ENCODE results near the gene COL27A1.

The COL27A1 gene

DNA sequence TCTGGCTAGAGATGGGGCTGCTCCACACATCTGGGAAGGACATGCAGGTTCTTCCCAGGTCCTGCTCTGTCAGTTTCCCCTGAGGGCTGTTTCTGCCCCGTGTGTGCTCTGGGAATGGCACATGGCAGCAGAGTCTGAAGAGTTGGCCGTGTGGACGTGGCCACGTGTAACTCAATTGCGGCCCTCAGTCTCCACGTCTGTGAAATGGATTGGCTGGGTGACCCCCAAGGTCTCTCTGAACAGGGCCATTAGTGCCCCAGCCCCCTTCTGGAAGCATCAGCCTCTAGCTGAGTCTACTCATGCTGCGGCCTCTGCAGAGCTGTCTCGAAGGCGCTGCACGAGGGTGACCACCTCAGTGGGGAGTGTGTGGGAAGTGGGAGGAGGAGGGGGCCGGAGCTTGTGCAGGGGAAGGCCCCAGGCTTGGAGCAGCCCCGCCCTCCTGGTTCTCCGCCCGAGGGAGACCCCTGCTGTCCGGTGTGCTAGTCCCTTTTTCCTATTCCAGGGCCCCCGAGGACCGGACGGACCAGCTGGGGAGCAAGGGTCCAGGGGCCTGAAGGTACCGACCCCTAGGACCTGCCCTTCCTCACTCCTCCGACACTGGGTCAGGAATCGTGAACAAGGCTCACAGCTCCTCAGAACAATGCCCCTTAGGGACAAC, 108.6 kb downstream of the COL27A1 start:
- H3K4me1 Mint-ChIP-seq (ENCODE audit: low read depth): no peaks in the 10 kb centered on the region
- DNase-seq: no peak
- H3K9me3 Mint-ChIP-seq: no peaks in the 10 kb centered on the region
- H3K27ac Mint-ChIP-seq: no peak overlapping the region
- no peaks in the 10 kb centered on the region for H3K36me3 Mint-ChIP-seq (ENCODE audit: low read depth)
- peaks cover 4% of the 10 kb centered on the region for H3K27me3 Mint-ChIP-seq
- no peak overlapping the region for H3K4me3 Mint-ChIP-seq

DNA sequence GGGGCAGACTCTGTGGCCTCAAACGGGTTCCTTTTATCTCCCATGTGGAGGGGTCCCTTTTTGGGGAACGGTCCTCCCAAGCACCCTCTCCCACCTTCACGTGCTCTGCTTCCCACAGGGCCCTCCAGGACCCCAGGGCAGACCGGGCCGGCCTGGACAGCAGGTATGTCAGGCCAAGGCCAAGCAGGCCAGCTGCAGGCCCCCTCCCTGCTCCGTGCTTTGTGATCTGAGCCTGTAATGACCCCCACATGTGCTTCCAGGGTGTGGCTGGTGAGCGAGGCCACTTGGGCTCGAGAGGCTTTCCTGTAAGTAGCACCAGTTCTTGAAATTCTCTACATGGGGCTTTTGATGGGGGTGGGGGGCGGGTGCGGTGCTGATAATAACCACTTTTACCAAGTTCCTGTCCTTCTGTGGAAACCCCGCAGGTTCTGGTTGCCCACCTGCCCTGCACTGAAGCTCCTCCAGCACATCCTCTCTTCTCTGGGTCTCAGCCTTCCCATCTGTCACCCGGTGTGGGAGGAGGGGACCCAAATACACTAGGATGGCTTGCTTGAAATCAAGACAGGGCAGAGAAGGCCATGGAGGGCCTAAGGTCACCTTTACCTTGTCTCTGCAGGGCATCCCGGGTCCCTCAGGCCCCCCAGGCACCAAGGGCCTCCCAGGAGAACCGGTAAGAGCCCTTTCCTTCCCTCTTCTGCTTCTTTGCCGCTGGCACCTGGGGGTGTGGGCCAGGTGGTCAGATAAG, 109.6 kb downstream of the COL27A1 start:
- DNase-seq: no peak
- Mint-ChIP-seq H3K27ac (no peak overlapping the region), H3K36me3 (ENCODE audit: low read depth) (no peaks in the 10 kb centered on the region), H3K27me3 (peaks cover 4% of the 10 kb centered on the region), H3K4me1 (ENCODE audit: low read depth) (no peaks in the 10 kb centered on the region), H3K4me3 (no peak overlapping the region), H3K9me3 (no peaks in the 10 kb centered on the region)

DNA sequence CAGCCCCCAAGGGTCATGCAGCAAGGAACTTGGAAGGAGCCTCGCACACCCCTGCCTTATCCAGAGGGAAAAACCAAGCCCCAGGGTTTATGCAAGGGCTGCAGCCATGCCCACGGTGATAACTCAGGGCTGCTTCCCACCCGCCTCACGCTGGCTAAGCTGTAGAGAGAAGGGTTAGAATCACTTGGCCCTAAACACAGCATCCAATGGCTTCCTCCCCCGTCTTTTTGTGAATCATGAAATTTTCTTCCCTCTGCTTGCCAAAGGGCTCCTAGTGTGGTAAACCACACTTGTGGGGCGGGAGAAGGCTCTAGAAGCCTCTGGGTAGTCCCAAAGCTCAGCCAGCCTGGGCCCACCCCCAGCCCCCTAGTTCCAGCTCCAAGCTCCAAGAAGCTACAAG, 111.6 kb downstream of the COL27A1 start:
- no peaks in the 10 kb centered on the region for H3K9me3 Mint-ChIP-seq
- DNase-seq: no peak
- no peak overlapping the region for H3K27ac Mint-ChIP-seq
- H3K4me1 Mint-ChIP-seq (ENCODE audit: low read depth): no peaks in the 10 kb centered on the region
- no peaks in the 10 kb centered on the region for H3K36me3 Mint-ChIP-seq (ENCODE audit: low read depth)
- no peak overlapping the region for H3K4me3 Mint-ChIP-seq
- peaks cover 4% of the 10 kb centered on the region for H3K27me3 Mint-ChIP-seq

DNA sequence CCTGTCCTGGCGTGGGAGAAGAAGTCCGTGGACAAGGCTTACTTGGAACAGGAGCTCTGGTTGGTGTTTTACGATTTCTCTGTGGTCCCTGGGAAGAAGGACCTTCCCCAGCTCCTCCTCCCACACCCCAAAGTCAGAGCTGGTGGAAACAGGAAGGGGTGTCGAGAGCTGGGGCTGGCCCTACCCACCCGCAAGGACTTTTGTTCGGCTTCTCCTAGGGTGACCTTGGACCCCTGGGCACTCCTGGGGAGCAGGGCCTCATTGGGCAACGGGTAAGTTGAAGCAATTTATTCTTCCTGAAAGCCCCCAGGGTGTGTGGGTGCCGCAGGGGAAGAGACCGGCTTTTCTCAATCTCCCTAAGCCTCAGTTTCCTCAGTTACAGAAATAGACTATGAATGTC, 113.7 kb downstream of the COL27A1 start:
- DNase-seq: no peak
- Mint-ChIP-seq H3K4me3 (no peak overlapping the region), H3K4me1 (ENCODE audit: low read depth) (no peaks in the 10 kb centered on the region), H3K36me3 (ENCODE audit: low read depth) (no peaks in the 10 kb centered on the region), H3K27ac (no peak overlapping the region), H3K9me3 (no peaks in the 10 kb centered on the region), H3K27me3 (peaks cover 4% of the 10 kb centered on the region)

DNA sequence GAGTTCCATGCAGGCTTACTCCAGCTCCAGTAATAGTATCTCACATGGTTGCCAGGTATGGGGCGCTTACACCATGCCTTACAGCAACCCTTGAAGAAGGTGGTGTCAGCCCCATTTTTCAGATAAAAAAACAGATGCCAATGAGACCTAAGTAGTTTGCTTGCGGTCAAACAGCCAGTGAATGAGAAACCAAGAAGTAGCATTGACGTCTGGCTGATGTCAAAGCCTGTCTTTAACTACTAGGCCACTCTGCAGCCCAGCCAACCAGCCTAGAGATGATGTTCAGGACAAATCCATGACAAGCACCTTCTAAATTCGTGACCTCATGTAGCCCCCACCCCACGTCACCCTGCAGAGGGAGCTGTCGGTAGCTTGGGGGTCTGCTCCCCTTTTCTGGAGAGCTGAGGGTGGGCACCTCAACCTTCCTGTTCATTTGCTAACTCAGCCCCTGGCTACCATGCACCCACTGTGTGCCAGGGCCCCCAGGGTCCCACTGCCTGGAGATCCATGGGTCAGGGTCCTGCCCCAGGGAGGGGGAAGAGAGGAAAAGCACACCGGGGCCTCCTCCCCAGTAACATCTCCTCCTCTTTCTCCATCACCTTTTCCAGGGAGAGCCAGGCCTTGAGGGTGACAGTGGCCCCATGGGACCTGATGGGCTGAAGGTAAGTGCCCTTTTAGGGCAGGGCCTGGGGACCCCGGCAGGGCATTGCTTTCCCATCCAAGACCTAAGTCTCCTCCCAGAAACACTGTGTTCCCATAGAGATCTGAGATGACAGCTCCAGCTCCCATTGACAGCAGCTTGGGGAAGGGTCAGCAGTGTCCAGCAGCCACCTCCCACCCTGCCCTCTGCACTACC, 115.0 kb downstream of the COL27A1 start:
- Mint-ChIP-seq H3K36me3 (ENCODE audit: low read depth) (no peaks in the 10 kb centered on the region), H3K27me3 (peaks cover 4% of the 10 kb centered on the region), H3K4me1 (ENCODE audit: low read depth) (no peaks in the 10 kb centered on the region), H3K27ac (no peak overlapping the region), H3K9me3 (no peaks in the 10 kb centered on the region), H3K4me3 (no peak overlapping the region)
- DNase-seq: no peak

DNA sequence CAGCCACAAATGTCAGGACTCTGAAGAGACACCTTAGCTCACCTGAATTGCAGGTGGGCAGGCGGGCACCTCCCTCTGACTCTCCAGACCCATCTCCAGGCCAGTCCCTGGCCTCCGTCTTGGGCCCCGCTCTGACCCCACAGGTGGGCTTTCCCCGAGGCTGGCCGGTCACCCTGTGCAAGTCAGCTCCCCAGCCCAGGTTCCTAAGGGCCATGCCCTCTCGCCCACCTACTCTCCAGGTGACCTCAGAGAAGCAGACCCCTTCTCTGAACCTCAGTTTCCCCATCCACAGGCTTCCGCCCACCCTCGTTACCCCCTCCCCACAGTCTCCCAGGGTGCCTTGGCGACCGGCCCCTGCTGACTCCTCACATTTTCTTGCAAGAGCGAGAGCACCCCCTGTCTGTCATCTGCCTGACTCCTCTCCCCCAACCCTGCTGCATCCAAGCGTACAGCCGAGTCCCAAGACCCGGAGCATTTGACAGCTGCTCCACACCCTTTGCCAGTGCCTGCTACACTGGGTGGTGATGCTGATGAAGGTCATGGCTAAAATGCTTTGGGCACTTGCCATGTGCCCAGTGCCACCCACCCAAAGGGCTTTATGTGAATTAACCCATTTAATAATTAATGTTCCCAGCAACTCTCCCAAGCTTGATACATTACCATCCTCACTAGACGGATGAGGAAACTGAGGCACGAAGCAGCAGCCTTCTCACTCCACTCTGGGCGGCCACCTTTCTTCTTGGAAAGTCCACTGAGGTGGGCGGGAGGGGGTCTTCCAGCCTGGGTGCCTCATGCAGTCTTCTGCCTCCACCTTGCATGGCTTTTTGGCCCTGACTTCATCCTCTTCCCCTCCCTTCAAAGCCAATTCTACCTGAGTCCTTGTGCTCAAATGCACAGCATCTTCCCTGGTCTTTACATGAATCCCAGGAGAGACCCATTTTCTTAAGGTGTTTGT, 116.5 kb downstream of the COL27A1 start:
- H3K4me3 Mint-ChIP-seq: no peak overlapping the region
- no peak overlapping the region for H3K27ac Mint-ChIP-seq
- no peaks in the 10 kb centered on the region for H3K9me3 Mint-ChIP-seq
- no peaks in the 10 kb centered on the region for H3K4me1 Mint-ChIP-seq (ENCODE audit: low read depth)
- no peaks in the 10 kb centered on the region for H3K36me3 Mint-ChIP-seq (ENCODE audit: low read depth)
- DNase-seq: no peak
- no peaks in the 10 kb centered on the region for H3K27me3 Mint-ChIP-seq

DNA sequence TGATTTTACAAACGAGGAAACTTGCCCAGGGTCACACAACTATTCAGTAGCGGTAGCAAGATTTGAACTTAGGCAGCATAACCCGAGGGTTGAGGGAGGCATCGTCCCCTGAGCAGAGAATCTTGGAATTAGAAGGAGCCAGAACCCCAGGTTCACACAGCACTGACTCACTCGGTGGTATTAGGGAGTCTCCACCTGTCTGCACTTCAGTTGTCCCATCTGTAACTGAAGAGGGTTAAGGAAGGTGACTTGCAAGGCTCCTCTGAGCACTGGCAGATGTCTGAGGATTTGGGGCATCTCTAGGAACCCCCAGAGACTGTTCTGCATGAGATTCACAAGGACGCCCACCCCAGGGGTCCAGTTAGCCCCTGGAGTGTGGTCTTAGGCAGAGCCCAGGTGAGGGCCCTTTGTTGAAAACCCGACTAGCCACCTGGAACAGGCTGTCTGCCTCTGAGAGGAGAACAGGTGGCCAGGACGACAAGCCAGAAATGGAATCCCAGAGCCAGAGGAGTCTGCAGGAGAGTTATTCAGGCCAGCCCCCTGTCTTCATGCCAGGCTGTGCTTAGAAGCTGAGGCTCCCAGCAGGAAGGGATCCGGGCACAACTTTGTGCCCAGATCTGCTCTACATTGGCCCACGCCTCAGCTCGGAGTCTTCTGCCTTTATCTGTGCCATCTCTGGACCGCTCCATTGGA, 117.5 kb downstream of the COL27A1 start:
- no peak for DNase-seq

DNA sequence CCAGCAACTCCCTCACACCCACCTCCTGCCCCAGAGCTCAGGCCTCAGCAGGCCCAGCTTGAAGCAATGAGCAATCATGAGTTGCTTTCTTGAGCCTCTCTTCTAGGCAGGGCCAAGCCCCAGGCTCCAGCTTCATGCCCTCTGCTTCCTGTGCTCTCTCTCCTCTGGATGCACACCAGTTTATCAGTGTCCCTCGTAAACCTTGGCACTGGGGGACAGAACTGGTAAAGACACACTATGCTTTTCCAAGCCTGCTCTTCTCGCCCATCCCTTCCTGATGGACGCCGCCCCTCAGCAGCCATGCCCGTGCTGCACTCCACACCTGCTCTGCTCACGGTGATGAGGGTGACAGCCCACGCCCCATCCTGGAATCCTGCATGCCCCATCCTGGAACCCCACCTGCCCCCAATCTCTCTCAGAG, 118.1 kb downstream of the COL27A1 start:
- DNase-seq: no peak
- H3K9me3 Mint-ChIP-seq: no peaks in the 10 kb centered on the region
- H3K36me3 Mint-ChIP-seq (ENCODE audit: low read depth): no peaks in the 10 kb centered on the region
- H3K27ac Mint-ChIP-seq: no peak overlapping the region
- no peaks in the 10 kb centered on the region for H3K27me3 Mint-ChIP-seq
- H3K4me3 Mint-ChIP-seq: no peak overlapping the region
- H3K4me1 Mint-ChIP-seq (ENCODE audit: low read depth): no peaks in the 10 kb centered on the region

More for the DNA sequence above, 117.5 kb downstream of the COL27A1 start:
- H3K36me3 Mint-ChIP-seq (ENCODE audit: low read depth): no peaks in the 10 kb centered on the region
- no peak overlapping the region for H3K27ac Mint-ChIP-seq
- H3K9me3 Mint-ChIP-seq: no peaks in the 10 kb centered on the region
- H3K4me3 Mint-ChIP-seq: no peak overlapping the region
- H3K27me3 Mint-ChIP-seq: no peaks in the 10 kb centered on the region
- no peaks in the 10 kb centered on the region for H3K4me1 Mint-ChIP-seq (ENCODE audit: low read depth)

DNA sequence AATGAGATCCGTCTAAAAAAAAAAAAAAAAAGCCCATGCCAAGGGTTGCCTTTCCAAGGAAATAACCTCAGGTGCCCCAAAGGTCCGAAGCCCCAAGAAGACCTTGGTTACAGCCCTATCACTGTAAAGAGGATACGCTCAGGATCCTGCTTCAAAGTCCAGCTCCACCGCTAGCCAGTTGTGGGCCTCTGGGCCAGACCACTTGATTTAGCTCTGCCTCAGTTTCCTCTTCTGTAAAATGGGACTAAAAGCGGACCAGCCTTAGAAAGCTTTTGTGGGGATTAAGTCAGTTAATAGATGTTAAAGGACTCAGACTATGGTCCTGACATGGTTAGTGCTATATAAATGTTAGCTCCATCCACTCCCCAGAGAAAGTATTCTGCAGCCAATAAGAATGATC, 118.9 kb downstream of the COL27A1 start:
- Mint-ChIP-seq H3K4me3 (no peak overlapping the region), H3K27me3 (no peaks in the 10 kb centered on the region), H3K36me3 (ENCODE audit: low read depth) (no peaks in the 10 kb centered on the region), H3K27ac (no peak overlapping the region), H3K9me3 (no peaks in the 10 kb centered on the region), H3K4me1 (ENCODE audit: low read depth) (no peaks in the 10 kb centered on the region)
- no peak for DNase-seq

DNA sequence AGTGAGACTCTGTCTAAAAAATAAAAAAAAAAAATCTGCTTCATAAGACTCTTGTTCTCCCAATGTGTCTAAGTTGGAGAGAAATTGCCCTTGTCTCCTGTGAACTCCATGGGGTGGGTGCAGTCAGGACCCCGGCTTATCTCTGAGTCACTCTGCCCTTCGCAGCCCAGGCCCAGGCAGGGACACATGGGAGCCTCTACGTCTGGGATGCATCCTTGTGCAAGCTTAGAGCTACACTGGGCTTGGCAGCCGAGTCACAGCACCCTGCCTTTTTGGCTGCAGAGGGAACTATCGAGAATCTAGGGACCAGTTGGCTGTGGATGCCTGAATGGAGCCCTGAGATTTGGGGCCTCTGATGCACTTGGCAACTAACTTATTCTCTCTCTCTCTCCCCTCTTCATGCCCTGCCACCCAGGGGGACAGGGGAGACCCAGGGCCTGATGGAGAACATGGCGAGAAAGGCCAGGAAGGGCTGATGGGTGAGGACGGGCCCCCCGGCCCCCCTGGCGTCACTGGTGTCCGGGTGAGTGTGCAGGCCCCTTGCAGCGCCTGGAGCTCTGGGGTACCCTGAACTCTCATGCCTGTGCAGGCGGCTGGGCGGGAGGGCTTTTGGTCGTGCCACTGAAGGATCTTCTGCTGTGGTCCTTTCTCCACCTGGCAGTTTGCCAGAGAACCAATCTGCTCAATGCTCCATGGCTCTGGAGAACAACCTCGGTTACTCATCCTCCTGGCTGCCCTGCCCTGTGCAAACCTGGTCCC, 120.1 kb downstream of the COL27A1 start:
- H3K36me3 Mint-ChIP-seq (ENCODE audit: low read depth): no peaks in the 10 kb centered on the region
- no peaks in the 10 kb centered on the region for H3K4me1 Mint-ChIP-seq (ENCODE audit: low read depth)
- H3K9me3 Mint-ChIP-seq: no peaks in the 10 kb centered on the region
- DNase-seq: no peak
- no peak overlapping the region for H3K4me3 Mint-ChIP-seq
- no peaks in the 10 kb centered on the region for H3K27me3 Mint-ChIP-seq
- no peak overlapping the region for H3K27ac Mint-ChIP-seq

DNA sequence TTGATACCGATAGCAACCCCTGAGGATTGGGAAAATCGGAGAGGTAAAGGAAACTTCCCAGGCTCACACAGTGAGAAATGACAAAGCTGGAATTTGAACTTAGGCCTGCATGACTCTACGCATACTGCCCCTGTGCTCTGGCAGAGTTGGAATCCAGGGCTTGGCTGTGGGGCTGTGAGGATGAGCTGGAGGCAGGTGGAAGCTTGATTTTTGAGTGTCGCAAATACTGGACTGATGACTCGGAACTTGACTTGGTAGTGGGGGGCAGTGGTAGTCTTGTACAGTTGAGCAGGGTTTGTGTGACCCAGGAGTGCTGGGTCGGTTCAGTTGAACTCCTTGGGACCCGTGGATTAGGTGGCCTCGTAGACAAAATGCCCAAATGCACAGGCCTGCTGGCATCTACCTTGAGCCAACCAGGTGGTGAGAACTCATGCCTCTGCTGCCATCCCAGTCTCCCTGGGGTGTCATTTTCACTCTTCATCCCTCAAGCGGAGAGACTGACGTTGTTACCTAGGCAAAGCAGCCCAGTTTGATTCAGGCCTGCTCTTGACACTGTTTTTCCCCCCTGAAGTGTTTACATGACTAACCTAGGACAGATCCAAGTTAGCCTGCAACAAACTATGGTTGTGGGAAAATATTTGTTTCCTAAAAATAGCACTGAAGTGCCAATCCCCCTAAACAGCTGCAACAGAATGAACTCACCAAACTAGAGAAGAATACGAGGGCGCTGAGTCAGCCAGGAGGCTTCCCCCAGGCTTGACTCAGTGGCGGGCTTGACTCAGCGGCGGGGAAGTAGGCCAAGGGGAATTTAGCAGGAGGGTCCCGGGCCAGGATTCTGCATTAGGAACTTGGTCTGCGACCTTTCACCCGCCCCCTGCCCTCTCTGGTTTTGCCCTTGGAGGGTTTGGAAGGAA, 121.8 kb downstream of the COL27A1 start:
- no peak overlapping the region for H3K4me3 Mint-ChIP-seq
- H3K9me3 Mint-ChIP-seq: no peaks in the 10 kb centered on the region
- no peaks in the 10 kb centered on the region for H3K27me3 Mint-ChIP-seq
- no peak for DNase-seq
- no peaks in the 10 kb centered on the region for H3K4me1 Mint-ChIP-seq (ENCODE audit: low read depth)
- no peak overlapping the region for H3K27ac Mint-ChIP-seq
- no peaks in the 10 kb centered on the region for H3K36me3 Mint-ChIP-seq (ENCODE audit: low read depth)

DNA sequence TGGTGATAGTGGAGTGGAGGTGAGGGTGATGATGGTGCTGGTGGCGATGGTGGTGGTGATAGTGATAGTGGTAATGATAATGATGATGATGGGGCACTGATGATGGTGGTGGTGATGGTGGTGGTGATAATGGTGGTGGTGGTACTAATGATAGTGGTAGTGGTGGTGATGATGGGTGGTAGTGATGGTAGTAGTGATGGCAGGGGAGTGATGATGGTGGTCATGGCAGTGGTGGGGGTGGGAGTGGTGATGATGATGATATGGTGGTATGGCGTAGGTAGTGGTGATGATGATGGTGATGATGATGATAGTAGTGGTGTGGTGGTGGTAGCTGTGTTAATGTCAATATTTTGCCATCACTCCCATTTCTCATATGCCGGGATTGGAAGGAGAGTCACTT, 123.0 kb downstream of the COL27A1 start:
- Mint-ChIP-seq H3K4me1 (ENCODE audit: low read depth) (no peaks in the 10 kb centered on the region), H3K27ac (no peak overlapping the region), H3K4me3 (no peak overlapping the region), H3K9me3 (no peaks in the 10 kb centered on the region), H3K36me3 (ENCODE audit: low read depth) (no peaks in the 10 kb centered on the region), H3K27me3 (no peaks in the 10 kb centered on the region)
- DNase-seq: no peak
